ENCODE results near the gene PEX26. TPM values are rescaled to one million over a fixed set of nuclear protein-coding genes. Genes with fewer than 3 reads are reported as not detected.

The PEX26 gene
- total and polyA plus RNA-seq, 9 of the 15 experiments (the other 6 are each of a cell fraction or from before 2014, with no cell fraction given): 0.35 to 39.6 (median 17.4) TPM

DNA sequence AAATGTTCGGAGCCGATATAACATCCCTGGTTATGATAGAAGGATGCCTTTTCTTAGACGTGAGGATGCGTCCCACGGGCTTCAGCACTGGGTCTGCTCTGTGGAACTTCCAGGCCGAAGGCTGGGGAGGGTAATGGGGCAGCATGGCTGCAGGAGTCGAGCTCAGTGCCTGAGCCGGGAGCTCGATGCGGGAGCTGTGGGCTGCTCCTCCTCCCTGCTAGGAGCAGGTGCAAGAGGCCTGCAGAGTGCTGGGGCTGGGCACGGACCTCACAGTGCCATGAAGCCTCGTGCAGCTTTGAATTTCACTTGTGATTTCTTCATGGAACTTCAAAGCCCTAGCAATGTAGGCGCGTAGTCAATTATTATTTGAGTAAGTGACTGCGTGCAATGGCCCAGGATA lies 38.8 kb downstream of the PEX26 start:
- H3K4me2 ChIP-seq (ENCODE audit: insufficient read depth, low read length): no peak overlapping the region
- no peak for DNase-seq (ENCODE audit: extremely low read depth in 1 of 4, low spot score in 3 of 4)
- ATAC-seq: no peak
- H3K27me3 ChIP-seq (ENCODE audit: control insufficient read depth in 2 of 2, insufficient read depth in 2 of 2, low read length in 2 of 2): peaks cover 15 to 55% of the 10 kb centered on the region in 2 experiments; a peak in 3 of 5 replicates
- no peaks in the 10 kb centered on the region for H3K36me3 ChIP-seq (ENCODE audit: control insufficient read depth, insufficient read depth, low read length)
- no peaks in the 10 kb centered on the region for H3K79me2 ChIP-seq (ENCODE audit: control insufficient read depth, insufficient read depth, low read length)
- ChIA-PET CTCF (ENCODE audit: low intra/inter-chr PET ratio) (no interaction called here), POLR2A (interaction anchor here (0.6 to 0.9 kb wide), 2 partner anchors 8 to 10 kb away, joined by 3 read pairs; no protein-coding TSS in a partner anchor)
- 0 out of 2 replicates have a peak, but pooled peaks cover 3% of the 10 kb centered on the region for H4K20me1 ChIP-seq (replicated peaks; ENCODE audit: control insufficient read depth, insufficient read depth, low read length)
- H2AFZ ChIP-seq (ENCODE audit: low read depth, low read length): no peak overlapping the region
- no peak overlapping the region for H3K27ac ChIP-seq (ENCODE audit: extremely low read depth, low read depth, low read length)
- TF ChIP-seq ZBTB7A (IDR thresholded peaks at IDR 0.05; ENCODE audit: borderline replicate concordance, control insufficient read depth, low read depth, low read length) (no peak), GTF2F1 (IDR thresholded peaks at IDR 0.05; ENCODE audit: low read depth, low read length) (no peak), SNRNP70 (optimal IDR thresholded peaks at IDR 0.05; ENCODE audit: low read depth, low read length) (no peak), CCAR2 (IDR thresholded peaks at IDR 0.05; ENCODE audit: low read depth, low read length) (no peak), MBD2 (IDR thresholded peaks at IDR 0.05; ENCODE audit: borderline replicate concordance, low read depth) (no peak), BRCA1 (IDR thresholded peaks at IDR 0.05) (no peak), BRCA1 (CRISPR knock-in tag; IDR thresholded peaks at IDR 0.05) (no peak), ZNF696 (CRISPR knock-in tag; conservative IDR thresholded peaks at IDR 0.05) (no peak)
- TF ChIP-seq, protein P1, sequence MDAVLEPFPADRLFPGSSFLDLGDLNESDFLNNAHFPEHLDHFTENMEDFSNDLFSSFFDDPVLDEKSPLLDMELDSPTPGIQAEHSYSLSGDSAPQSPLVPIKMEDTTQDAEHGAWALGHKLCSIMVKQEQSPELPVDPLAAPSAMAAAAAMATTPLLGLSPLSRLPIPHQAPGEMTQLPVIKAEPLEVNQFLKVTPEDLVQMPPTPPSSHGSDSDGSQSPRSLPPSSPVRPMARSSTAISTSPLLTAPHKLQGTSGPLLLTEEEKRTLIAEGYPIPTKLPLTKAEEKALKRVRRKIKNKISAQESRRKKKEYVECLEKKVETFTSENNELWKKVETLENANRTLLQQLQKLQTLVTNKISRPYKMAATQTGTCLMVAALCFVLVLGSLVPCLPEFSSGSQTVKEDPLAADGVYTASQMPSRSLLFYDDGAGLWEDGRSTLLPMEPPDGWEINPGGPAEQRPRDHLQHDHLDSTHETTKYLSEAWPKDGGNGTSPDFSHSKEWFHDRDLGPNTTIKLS (IDR thresholded peaks at IDR 0.05; ENCODE audit: borderline replicate concordance, low read depth): no peak
- TF ChIP-seq, protein P2, sequence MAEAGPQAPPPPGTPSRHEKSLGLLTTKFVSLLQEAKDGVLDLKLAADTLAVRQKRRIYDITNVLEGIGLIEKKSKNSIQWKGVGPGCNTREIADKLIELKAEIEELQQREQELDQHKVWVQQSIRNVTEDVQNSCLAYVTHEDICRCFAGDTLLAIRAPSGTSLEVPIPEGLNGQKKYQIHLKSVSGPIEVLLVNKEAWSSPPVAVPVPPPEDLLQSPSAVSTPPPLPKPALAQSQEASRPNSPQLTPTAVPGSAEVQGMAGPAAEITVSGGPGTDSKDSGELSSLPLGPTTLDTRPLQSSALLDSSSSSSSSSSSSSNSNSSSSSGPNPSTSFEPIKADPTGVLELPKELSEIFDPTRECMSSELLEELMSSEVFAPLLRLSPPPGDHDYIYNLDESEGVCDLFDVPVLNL (CRISPR knock-in tag; IDR thresholded peaks at IDR 0.05; ENCODE audit: low read depth): no peak
- TF ChIP-seq, protein P3, sequence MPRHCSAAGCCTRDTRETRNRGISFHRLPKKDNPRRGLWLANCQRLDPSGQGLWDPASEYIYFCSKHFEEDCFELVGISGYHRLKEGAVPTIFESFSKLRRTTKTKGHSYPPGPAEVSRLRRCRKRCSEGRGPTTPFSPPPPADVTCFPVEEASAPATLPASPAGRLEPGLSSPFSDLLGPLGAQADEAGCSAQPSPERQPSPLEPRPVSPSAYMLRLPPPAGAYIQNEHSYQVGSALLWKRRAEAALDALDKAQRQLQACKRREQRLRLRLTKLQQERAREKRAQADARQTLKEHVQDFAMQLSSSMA (CRISPR knock-in tag; IDR thresholded peaks at IDR 0.05): no peak
- in situ Hi-C loops (cut with MboI) (no loop called here), intact Hi-C loops (cut with micrococcal nuclease) (no loop called here)
- no peaks in the 10 kb centered on the region for H3K9me3 ChIP-seq (replicated peaks; ENCODE audit: control insufficient read depth, insufficient read depth, low read depth, low read length)
- no TSS peak for BruUV-seq (replicated peaks)
- no peak for FAIRE-seq
- H3K4me1 ChIP-seq (replicated peaks in 1 of 2; ENCODE audit: control insufficient read depth in 2 of 2, insufficient read depth in 2 of 2, low read length in 2 of 2): peaks cover 0 to 3% of the 10 kb centered on the region in 2 experiments; a peak in 1 of 5 replicates
- no peak overlapping the region; a peak in 1 of 4 replicates for H3K9ac ChIP-seq (ENCODE audit: insufficient read depth in 1 of 2, low read depth in 2 of 2, low read length in 2 of 2)
- no peaks in the 10 kb centered on the region for H3K9me1 ChIP-seq (ENCODE audit: control insufficient read depth, insufficient read depth, low read length)
- WGBS (ENCODE audit: insufficient coverage, low coverage, missing lambda C conversion rate): 29% methylated on average over 15 of the region's 15 CpGs
- no peak overlapping the region for H3K4me3 ChIP-seq
